Activated CD4-positive, alpha-beta T cell treated with anti-CD3 and anti-CD28 coated beads, Interleukin-2, Interleukin-6, amounts not matched to agents 100 ng/mL and 50 ng/mL, durations not matched to agents 16 hours and 8 hours (primary cell): ENCODE measurements around the gene NTRK1.
A peak's percentile ranks its signal among the peaks of the same experiment; 100 is the strongest.

Experiments
- DNase-seq: peaks from one replicate; pipeline ENCODE4 v3.0.0-alpha.2; 2020

NTRK1 gene

GRCh38 chr1:156883919-156884318 is 23.3 kb downstream of the NTRK1 start:
- DNase-seq = no peak

GRCh38 chr1:156884560-156885184 is 24.0 kb downstream of the NTRK1 start:
- no peak for DNase-seq

DNA sequence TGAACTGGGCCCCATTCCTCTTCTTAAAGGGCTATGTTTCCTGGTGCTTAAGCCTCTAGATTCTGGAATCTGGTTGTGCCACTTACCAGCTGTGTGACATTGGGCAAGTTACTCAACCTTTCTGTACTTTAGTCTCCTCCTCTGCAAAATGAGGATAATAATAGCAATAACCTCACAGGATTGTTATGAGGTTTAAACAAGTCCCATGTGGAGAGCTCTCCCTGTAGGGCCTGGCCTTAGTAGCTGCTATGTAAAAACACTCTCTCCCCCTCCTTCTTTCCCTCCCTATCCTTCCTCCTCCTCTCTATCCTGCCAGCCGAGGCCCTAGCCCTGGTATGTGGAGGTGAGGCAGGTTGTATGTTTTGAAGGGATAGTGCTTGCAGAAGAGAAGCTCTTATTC is 24.6 kb downstream of the NTRK1 start:
- DNase-seq = no peak

DNA sequence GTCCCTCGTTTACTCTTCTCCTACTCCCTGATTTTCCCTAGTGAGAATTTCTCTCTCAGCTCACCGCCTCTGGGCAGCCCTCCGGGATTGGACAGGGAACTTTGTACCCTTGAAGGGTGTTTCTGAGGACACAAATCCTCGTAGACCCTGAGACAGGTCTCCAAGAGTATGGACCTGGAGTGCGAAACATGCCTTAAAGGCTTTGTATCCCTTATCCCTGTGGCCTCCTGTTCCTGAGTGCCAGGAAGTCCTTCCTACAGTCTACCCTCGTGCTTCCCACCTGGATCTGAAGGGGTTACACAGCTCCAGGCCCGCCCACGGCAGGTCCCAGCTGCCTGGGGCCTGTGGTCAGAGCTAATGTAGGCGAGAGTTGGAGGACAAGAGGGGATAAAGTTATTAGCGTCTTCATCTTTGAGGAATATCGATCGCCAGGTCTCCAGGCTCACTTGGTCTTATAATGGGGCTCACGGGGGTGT is 25.3 kb downstream of the NTRK1 start:
- DNase-seq = no peak

- no peak for DNase-seq
Observed at GRCh38 chr1:156886583-156887281, 26.1 kb downstream of the NTRK1 start.

GRCh38 chr1:156887317-156887716 is 26.7 kb downstream of the NTRK1 start:
- no peak for DNase-seq

DNA sequence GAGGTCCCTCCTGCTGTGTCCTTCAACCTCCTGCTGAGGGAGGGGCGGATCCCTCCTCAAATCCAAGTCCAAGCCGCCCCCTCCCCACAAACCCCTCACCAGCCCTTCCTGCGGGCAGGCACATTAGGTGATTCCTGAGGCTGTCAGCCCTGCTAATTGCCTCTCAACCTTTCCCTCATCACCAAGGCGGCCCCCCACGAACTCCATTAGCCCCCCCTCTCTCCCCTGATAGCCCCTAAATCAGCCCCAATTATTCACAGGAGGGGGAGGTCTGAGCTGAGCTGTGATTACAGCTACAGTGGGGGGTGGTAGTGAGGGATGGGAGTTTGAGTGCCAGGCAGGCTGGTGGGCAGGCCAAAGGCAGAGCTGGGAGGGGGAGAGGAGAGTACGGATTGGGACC is 27.1 kb downstream of the NTRK1 start:
- DNase-seq = no peak

GRCh38 chr1:156889802-156890580 is 29.3 kb downstream of the NTRK1 start:
- DNase-seq = peak; percentile 68

DNA sequence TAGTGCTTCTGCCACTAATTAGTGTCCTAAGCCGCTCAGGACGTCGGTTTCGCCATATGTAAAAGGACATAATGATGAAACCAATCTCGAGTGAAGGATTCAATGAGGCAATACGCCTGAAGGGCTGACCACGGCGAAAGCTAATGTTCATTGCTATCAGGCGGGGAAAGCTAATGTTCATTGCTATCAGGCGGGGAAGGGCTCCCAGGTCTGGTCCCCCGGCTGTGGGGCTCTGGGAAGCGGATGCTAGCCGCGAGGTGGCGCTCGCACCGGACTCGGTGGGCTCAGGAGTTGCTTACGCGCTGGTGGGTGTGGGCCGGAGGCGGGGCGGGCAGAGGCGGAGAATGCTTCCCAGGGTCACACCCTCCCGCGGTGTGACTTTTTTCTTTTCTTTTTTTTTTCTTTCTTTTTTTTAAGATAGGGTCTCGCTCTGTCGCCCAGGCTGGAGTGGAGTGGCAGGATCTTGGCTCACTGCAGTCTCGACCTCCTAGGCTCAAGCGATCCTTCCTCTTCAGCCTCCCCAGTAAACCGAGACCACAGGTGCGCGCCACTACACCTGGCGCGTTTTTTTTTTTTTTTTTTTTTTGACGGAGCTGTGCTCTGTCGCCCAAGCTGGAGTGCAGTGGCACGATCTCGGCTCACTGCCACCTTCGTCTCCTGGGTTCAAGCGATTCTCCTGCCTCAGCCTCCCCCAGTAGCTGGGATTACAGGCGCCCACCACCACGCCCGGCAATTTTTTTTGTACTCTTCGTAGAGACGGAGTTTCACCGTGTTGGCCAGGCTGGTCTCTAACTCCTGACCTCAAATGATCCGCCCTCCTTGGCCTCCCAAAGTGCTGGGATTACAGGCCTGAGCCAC is 31.8 kb downstream of the NTRK1 start:
- peak; percentile 91 for DNase-seq

DNA sequence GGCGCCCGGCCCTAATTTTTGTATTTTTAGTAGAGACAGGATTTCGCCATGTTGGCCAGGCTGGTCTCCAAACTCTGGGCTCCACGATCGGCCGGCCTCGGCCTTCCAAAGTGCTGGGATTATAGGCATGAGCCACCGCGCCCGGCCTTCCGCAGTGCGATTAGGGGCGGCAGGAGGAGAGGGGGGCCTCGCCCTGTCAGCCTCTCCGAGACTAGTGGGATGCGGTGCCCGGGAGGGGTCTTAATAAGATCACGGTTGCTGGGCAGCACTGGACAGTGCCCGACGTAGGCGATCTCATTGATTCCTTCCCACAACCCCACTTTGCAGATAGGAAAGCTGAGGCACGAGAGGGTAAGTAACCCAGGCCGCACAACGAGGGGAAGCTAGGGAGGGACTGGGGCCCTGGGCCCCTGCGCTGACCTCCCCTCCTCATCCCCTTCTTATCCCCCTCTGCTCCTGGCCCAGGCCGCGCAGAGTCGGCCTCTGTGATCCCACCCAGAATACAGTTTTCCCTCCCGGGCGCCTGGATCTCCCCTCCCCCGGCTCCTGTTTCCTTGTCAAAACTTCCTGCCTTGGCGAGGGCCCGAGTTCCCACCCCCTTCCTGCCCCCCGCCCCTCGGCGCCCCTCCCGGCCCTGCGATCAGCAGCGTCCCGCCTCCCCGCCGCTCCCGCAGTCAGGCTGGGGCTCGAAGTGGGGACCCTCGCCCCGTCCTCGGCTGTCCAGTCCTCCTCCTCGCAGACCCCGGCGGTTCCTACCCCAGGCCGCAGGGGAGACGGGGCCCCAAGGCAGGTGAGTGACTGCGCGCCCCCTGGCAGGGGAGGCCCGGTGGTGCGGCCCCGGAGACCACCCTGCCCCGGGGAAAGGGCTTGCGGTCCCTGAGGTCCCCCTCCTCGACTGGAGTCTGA is 32.6 kb downstream of the NTRK1 start, which contains the start of gene PEAR1:
PEAR1 (plus strand) TSS at position 671 of the 906 bp plus-strand sequence. CDS start 10,209 bp downstream, outside the sequence.
- DNase-seq = no peak

GRCh38 chr1:156894001-156894400 is 33.3 kb downstream of the NTRK1 start:
- DNase-seq = no peak

DNA sequence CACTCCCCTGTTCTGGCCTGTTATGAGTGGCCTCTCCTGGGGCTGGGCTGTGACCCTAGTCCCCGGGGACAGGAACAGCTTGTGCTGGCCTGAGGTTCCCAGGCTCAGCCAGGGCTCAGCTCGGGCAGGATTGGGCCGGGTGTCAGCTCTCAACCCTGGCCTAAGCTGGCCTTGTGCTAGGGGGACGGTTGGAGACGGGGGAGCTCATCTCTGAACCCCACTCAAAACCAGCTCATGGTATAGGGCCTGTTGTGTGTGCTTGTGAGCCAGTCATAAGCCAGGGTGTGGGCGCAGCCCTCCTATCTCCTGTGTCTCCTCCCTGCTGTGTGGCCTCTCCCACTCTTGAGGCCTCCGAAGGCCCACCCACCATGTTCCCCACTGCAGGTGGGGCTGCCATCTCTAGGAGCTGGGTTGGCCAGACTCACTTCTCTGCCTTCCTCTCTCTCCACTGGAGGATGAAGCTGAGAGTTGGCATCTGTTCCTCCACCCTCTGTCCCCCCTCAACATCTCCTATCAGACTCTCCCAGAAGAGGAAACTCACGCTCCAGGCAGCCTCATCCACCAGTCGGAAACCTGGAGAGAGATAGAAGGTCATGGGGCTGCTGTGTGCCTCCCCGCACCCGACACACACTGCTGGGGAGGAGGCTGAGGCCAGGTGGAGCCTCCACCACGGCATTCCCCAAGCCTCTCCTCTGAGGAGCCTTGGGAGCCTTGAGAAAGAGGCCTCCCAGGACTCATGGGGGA is 34.2 kb downstream of the NTRK1 start:
- DNase-seq = no peak

- no peak for DNase-seq
Observed at GRCh38 chr1:156895455-156895812, 34.8 kb downstream of the NTRK1 start.

DNA sequence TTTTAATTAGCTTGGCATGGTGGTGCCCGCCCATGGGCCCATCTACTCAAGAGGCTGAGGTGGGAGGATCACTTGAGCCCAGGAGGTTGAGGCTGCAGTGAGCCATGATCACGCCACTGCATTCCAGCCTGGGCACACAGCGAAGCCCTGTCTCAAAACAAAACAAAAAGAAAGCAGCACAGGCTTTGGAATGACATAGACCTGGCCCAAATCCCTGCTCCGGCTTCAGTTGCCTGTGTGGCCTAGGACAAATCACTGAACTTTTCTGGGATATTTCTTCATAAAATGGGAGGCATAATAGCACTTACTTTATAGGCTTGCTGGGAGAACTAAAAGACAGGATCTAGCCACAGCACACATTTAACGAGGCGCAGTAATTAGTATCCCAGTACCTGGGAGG is 35.3 kb downstream of the NTRK1 start:
- no peak for DNase-seq

GRCh38 chr1:156896490-156897033 is 35.9 kb downstream of the NTRK1 start:
- no peak for DNase-seq

DNA sequence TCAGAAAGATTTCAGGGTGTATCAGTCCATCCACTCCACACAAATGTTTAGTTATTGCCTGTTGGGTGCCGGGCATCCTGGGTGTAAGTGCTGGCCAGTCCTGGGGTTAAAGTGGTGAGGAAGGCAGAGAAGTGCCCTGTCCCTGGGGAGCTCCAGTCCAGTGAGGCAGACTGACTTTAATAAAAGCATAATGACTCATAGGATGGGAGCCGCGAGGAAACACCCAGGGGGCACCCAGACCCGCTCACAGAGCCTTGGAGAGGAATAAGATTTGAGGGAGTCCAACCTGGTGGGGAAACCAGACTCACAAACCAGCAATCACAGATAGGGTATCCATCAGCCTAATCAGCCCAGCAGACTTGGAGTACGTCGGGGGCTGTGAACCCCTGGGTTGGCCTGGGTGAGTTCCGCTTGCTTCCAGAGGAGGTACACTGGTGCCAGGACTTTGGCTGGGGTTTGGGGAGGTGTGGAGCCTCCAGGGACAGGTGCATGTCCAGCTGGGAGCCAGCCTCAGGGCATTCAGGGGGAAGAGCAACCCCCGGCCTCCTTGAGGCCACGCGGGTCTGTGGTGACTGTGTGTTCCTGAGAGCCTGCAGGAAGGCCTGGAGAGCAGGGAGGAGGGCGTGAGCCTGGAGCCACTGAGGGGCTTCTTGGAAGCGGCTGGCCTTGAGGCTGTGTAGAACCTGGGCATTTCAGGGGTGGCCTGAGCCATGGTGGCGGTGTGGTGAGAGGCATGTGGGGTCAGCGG is 36.6 kb downstream of the NTRK1 start:
- no peak for DNase-seq

DNA sequence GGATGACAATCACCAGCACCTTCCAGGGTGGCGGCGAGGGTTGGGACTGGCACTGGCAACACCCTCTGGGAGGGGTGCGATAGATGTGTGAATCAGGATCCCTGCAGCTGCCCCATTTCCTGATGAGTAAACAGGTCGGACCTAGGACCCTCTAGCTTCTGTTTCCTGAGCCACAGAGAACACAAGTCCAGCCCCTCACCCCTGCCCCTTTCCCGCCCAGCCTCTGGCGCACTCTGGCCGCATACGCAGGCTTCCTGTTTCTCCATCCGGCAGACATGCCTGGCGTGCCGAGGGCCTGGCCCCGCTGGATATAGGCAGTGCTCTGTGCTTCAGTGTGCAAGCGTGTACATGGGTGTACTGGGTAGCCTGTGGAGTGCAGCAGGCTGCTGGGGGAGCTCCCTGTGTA is 37.5 kb downstream of the NTRK1 start:
- DNase-seq = no peak

- no peak for DNase-seq
Observed at GRCh38 chr1:156898971-156899664, 38.5 kb downstream of the NTRK1 start.
